Left kidney (tissue), 2 donors: ENCODE results near the gene FER1L5. TPM values are rescaled to one million over a fixed set of nuclear protein-coding genes. Genes with fewer than 3 reads are reported as not detected.
"Not testable (repeated sequence)": the region's sequence is repeated elsewhere in the genome, so short reads cannot be mapped to it uniquely, and the experiment has no call there.

ENCODE experiments used
- DNase-seq: peaks from one replicate; pipeline ENCODE4 v3.0.0-alpha.2; 2013
- polyA plus RNA-seq: library from polyadenylated mRNA; unstranded; fragments of 120-200 nt; gene quantifications from one replicate; pipeline ENCODE4 v1.2.1, GENCODE V29; 2013; ENCODE audit not compliant: insufficient read length

FER1L5 gene
- polyA plus RNA-seq, 1 donor, result 1.9 TPM

DNA sequence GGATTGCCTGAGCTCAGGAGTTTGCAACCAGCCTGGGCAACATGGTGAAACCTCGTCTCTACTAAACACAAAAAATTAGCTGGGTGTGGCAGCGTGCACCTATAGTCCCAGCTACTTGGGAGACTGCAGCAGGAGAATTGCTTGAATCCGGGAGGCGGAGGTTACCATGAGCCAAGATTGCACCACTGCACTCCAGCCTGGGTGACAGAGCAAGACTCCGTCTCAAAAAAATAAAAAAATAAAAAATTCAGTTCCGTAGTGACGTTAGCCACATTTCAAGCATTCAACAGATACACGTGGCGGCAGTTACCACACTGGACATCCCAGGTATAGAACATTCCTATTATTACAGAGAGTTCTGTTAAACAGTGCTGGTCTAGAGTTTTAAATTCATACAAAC is 8.9 kb upstream of the FER1L5 start:
- no peak for DNase-seq

DNA sequence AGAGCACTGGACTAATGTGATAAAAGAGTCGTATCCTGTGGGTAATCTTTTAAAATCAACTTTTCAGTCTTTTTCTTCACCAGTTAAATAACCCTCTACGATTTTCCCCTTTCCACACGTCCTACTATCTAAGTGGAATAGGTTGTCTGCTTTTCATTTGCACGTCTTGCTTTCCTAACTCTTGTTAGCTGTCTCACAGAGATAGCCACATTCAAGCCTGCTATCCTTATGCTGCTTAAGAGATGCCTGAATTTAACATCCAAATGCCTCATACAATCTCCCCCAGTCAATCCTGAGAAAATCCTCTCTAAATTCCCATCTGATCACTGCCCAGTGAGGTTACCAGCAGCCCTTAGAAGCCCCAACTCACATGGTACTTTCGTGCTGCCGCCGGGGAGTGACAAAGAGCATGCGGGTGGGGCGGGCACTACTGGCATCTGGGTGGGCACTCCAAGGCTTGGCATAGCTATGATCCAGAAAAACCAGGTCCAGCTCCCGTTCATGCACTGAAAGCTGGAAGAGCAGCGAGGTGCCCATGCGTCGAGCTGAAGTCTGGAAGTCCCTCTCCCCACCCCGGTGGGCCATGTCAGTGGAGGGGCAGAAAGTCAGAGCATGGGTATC is 5.9 kb upstream of the FER1L5 start:
- DNase-seq, result no peak

DNA sequence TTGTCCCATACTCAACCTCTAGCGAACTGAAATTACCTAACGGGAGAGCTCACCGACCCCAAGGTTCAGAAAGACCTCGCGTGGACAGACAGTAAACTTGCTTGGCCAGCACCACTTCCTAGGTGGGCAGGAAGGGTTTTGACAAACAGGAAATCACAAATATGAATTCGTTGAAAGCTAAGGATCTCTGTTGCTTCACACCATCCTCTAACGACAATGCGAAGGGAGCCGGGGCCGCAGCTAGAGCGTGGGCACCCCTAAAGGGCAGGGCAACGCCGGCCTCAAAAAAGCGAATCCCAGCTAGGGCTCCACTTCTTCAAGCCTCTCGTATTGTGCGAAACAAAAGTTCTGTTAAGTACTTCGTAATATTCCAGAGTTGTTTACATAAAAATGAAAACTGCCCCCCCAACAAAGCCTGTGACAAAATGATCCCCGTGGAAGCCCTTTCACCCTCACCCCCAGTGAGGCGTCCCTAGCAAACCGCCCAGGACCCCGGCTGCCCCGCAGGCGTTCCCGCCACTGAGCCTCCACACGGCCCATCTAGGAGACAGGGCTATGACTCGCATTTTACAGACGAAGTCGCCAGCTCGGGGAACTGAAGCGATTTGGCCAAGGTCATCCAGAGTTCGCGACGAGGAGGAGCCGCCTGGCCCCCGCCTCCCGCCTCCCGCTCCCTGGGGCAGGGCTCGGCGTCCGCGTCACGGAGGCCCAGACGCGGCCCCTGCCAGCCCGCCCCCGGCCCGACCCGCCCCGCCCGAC is 5.0 kb upstream of the FER1L5 start:
- peak; percentile 63 for DNase-seq

DNA sequence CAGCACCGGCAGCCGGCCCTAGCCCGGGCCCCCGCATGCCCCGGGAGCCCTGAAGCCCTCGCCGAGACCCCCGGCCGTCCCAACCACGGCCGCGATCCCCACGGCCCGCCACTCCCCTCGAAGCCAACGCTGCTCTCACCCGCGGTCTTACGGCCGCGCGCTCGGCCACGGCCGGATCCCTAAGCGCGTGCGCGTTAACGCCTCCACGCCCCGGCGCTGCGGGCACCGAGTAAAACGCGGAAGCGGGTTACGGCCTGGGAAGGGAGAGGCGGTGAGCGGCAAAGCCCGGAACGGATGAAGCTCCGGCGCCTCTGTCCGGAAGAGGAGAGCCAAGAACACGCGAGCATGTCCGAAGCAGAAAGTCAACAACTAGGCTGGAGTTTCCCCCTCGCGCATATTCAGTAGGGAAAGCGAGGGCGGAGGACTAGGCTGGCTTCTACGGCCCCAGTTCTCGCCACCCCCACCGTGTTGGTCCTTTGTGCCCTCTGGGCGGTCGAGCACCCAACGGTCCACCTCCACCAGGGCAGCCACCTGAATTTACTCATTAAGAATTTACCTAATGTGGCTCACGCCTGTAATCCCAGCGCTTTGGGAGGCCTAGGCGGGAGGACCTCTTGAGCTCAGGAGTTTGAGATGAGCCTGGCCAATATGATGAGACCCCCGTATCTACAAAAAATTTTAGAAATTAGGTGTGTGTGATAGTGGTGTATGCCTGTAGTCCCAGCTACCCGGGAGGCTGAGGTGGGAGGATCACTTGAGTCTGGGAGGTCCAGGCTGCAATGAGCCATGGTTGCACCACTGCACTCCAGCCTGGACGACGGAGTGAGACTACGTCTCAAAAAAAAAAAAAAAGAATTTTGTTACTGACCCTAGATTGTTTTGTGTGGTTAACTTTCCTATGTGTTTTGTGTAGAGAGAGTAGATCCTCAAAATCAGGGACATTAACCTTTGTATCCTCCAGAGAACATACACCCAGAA is 4.1 kb upstream of the FER1L5 start, which contains the start of gene KANSL3:
TSS of gene KANSL3 (minus strand) at position 169 of the 978 bp plus-strand sequence. CDS start 1,177 bp downstream, outside the sequence.
- peak; percentile 91 for DNase-seq

DNA sequence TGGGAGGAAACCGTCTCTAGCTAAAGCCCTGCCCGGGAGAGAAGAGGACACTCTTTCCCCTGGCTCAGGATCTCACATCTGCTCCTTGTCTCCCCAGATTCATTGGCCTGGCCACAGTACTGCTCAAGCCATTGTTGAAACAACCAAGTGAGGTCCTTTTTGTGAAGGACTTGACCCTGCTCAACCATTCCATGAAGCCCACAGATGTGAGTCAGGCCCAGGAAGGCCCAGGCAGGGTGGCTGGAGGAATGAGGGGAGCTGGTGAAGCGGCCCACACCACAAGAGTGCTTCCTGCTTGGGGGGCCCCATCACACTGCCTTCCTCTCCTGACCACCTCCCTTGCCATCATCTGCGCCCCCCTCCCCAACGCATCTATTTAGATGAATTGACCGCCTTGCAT is 5.1 kb downstream of the FER1L5 start:
- DNase-seq, result no peak

GRCh38 chr2:96648306-96648930 is 5.9 kb downstream of the FER1L5 start:
- DNase-seq, result no peak

GRCh38 chr2:96649342-96649741 is 6.8 kb downstream of the FER1L5 start:
- no peak for DNase-seq

DNA sequence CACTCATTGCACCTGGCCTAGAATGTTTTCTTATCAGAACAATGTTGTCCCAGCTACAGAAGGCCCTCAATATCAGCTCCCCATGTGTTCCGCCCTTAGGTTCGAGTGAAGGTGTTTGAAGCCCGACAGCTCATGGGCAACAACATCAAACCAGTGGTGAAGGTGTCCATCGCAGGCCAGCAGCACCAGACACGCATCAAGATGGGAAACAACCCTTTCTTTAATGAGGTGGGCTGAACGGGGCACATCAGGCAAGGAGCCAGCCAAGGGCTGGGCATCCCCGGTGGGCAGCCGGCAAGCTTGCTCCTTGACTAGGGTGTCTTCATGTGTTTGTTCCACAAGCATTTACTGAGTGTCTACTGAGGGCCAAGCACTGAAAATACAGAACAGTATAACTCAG is 9.2 kb downstream of the FER1L5 start:
- DNase-seq, result no peak

DNA sequence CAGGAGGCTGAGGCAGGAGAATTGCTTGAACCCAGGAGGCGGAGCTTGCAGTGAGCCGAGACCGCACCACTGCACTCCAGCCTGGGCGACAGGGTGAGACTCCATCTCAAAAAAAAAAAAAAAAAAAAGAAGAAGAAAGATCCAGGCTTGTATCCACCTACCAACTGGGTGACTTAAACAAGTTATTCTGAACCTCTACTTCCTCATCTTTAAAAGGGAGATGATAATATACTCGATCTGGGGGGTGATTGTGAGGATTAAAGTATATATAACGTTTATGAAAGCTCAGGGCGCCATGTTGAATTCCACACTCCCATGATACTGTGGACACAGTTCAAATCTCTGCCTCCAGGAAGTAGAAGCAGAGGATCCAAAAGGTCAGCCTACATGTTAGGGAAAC is 12.2 kb downstream of the FER1L5 start:
- not testable (repeated sequence) for DNase-seq

DNA sequence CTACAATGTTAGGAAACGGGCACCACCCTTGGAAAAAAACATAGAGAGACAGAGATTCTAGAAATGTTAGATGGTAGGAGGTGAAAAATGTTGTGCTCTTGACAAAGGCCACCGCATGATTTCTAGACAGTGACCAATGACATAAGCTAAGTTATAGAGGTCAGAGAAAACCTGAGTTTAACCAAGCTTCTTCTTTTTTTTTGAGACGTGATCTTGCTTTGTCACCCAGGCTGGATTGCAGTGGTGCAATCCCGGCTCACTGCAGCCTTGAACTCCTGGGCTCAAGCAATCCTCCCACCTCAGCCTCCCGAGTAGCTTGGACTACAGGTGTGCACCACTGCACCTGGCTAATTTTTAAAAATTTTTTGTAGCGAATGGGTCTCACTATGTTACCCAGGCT is 13.0 kb downstream of the FER1L5 start:
- no peak for DNase-seq

DNA sequence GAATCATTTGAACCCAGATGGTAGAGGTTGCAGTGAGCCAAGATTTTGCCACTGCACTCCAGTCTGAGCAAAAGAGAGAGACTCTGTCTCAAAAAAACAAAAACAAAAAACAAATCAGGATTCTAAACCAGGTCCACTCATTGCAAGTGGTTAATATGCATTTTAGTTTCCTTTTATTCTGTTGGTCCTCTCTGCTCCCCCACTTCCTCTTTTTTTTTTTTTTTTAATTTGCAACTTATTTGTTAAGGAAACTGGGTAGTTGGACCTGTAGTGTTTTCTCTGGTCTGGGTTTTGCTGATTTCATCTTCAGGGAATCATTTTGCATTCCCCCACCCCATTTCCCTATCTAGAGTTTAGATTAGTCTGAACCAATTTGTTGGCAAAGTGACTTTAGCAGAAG is 14.0 kb downstream of the FER1L5 start:
- DNase-seq, result no peak

DNA sequence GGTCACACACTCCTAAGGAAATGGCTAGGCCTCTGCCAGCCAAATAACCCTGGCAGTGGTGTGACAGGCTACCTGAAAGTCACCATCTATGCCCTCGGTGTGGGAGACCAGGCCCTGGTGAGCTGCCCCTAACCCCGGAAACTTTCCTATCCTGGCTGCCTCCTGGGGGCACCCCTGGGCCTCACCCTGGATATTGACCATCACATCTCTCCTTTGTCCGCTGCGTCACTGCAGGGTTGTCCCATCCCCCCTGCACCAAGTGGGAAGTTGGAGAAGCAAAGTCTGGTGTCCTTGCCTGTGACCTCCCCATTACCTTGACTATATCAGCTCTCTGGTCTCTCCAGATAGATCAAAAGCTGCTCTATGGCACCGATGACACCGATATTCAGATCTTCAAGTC is 18.8 kb downstream of the FER1L5 start:
- no peak for DNase-seq

DNA sequence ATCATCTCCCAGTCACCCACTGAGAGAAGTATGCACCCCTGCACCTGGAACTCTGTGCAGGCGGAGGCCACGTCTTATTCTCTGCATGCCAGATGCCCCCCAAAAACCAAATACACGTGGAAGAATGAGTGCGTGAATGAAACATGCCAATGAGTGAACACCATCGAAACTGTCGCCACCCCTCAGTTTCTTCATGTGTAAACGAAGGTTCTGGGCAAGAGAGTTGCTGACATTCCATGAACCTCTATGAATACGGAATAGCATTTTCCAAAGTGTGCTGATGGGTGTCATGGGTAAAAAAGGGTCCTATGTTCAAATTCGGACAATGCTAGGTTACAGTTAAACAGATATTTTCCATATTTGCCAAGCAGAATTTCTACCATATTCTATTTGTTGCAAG is 19.8 kb downstream of the FER1L5 start:
- no peak for DNase-seq

DNA sequence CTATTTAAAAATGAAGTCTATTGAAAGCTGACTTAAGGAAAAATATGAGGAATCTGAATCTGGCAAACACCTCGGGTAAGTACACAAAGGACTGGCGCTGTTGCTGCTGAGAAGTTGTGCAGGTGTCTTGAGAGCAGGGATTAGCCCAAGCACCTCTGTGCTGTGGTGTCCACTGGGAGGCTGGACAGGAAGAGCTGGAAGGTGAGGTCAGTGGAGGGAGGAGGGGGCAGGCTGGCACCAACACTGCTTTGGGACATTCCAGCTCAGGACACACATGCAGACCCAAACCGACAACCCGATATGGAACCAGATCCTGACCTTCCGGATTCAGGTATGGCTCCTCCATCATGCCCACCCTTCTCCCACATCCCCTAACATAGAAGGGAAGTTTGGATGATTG is 20.6 kb downstream of the FER1L5 start:
- DNase-seq, result no peak

DNA sequence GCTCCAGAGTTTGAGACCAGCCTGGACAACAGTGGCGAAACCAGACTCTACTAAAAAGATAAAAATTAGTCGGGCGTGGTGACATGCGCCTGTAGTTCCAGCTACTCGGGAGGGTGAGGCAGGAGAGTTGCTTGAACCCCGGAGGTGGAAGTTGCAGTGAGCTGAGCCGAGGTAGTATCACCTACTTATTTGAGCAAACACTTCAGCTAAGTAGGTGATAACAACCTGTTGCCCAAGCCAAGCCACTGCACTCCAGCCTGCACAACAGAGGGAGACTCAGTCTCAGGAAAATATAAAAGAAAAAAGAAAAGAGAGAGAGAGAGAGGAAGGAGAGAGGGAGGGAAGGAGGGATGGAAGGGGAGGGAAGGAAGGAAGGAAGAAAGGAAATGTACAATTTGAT is 21.3 kb downstream of the FER1L5 start:
- DNase-seq, result no peak

DNA sequence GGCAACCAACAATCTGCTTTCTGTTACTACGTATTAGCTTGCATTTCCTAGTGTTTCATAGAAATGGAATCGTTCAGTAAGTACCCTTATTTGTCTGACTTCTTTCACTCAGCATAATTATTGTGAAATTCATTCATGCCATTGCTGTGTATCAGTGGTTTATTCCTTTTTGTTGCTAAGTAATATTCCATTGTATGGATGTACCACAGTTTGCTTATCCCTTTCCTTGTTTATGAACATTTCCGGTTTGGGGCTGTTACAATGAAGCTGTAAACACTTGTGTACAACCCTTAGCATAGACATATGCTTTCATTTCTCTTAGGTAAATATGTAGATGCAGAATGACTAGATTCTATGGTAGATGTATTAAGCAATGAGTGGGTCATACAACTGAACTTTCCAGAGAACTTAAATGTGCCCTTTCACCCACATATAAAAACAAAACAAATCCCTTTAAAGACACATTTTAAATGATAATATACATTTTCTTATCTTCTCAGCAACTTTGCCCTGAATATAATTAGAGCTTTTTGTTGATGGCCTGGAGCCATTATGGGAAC is 21.9 kb downstream of the FER1L5 start:
- no peak for DNase-seq

DNA sequence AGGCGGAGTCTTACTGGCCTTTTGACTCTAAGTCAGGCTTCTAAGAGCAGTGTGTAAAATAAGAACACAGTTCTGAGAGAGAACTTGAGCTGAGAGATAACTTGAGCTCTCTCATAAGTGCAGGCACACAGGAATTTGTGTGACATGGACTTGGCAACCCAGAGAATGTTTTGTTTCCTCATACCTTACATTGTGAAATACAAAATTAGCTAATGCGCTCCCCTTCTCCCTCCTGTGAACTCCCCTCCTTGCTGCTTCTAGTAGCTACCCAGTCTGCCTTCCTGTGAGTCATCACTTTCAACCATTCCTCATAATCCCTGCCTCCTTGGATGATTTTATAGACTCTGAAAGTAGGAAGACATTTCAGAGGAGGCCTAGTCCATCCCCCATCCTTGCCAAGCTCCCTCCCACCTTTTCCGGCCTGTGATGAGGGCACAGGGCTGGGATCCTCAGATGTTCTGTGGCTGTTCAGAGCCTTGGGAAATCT is 22.6 kb downstream of the FER1L5 start:
- no peak for DNase-seq

GRCh38 chr2:96665717-96666116 is 23.2 kb downstream of the FER1L5 start:
- DNase-seq, result not testable (repeated sequence)

DNA sequence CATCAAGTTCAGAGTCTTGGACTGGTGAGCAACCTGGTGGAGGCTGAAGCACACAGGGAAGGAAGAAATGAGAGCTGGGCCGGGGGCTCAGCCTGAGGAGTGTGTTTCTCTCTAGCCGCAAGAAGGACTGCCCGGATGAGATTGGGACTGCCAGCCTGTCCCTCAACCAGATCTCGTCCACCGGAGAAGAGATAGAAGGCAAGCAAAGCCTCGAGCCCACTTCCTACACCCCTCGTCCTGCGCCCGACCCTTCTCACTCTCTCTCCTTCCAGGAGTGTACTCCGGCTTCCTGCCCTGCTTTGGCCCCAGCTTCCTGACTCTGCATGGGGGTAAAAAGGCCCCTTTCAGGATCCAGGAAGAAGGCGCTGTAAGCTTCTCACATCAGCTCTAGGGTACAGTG is 26.2 kb downstream of the FER1L5 start:
- no peak for DNase-seq

DNA sequence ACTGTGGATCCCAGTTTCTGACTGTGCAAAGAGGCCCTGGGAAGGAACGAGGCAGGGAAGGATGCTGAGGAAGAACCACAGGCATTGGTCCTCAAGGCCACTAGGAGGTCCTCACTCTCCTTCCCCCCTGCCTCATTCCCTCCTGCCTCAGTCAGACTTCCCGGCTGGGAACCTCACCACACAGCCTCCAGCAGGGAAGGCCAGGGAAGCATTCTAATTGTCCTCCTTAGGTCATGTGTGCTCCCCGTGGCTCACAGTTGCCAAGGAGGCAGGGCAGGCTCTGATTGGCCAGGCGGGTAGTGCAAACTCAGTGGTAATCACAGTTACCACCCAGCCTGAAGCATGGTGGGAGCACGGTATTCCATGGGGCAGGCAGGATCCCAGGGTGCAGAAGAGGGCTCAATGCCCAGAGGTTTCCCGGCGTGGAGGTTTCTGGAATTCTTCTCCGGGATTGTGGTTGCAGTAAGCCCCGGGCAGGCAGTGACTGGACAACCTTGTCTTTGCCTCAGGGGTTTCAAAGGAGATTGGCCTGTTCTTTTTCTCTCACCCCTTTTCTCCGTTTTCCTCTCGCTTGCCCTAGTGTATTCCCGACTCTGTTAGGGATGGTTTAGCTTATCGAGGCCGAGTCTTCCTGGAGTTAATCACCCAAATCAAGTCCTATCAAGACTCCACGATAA is 27.1 kb downstream of the FER1L5 start:
- no peak for DNase-seq

DNA sequence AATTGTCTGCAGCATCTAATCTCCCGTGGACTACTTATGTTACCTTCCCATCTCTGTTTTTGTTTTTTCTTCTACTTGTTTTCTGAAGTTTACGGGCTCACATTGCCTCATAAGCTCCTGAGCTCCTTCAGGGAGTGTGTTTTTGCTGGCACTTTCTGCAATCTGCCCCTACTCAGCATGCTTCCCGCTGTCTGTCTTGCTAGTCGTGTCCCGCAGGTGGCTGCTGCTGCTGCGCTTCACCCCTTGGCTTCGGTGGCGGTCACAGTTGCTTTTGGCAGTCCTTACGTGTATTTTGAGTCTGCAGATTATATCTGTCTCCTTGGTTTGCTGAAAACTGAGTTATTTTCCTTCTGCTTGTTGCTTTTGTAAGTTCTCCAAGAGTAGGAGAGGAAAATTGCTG is 37.3 kb downstream of the FER1L5 start:
- DNase-seq, result peak; percentile 12
